Smooth muscle cell (in vitro differentiated cells): Measurements from ENCODE around the gene DECR2. TPM values are rescaled to one million over a fixed set of nuclear protein-coding genes. Genes with fewer than 3 reads are reported as not detected.

ENCODE experiments used
- DNase-seq: peaks from one replicate; lab custom pipeline; 2025; ENCODE audit not compliant: unreplicated experiment; lab: John Stamatoyannopoulos, UW
- H2AFZ ChIP-seq: fragments of 200-600 bp; sonication (generic); 2 replicates; pipeline ENCODE4 v1.6.0; 2016; ENCODE audit warnings: antibody characterized with exemption, low read depth, mild to moderate bottlenecking
- H3F3A ChIP-seq: fragments of 200-600 bp; sonication (generic); 2 replicates; pipeline ENCODE4 v1.6.0; 2017; ENCODE audit warnings: antibody characterized with exemption, low read depth
- H3K27ac ChIP-seq: fragments of 200-600 bp; sonication (generic); 2 replicates; pipeline ENCODE4 v1.5.1; 2016; ENCODE audit warnings: low read depth, mild to moderate bottlenecking
- H3K27me3 ChIP-seq: fragments of 200-600 bp; sonication (generic); 2 replicates; pipeline ENCODE4 v1.6.1; 2016; ENCODE audit warnings: low read depth, mild to moderate bottlenecking
- H3K36me3 ChIP-seq: fragments of 200-600 bp; sonication (generic); 2 replicates; pipeline ENCODE4 v1.5.1; 2016; ENCODE audit warnings: low read depth
- H3K4me1 ChIP-seq: fragments of 200-600 bp; sonication (generic); 2 replicates; pipeline ENCODE4 v1.5.1; 2016; ENCODE audit warnings: low read depth
- H3K4me2 ChIP-seq: fragments of 200-600 bp; sonication (generic); 2 replicates; pipeline ENCODE4 v1.6.0; 2016; ENCODE audit warnings: mild to moderate bottlenecking
- H3K4me3 ChIP-seq: fragments of 200-600 bp; sonication (generic); 2 replicates; pipeline ENCODE4 v1.5.1; 2016; ENCODE audit warnings: mild to moderate bottlenecking
- H3K79me2 ChIP-seq: fragments of 200-600 bp; sonication (generic); 2 replicates; pipeline ENCODE4 v1.6.0; 2016; ENCODE audit warnings: low read depth, mild to moderate bottlenecking
- H3K9ac ChIP-seq: fragments of 200-600 bp; sonication (generic); 2 replicates; pipeline ENCODE4 v1.6.0; 2016; ENCODE audit warnings: low read depth
- H3K9me3 ChIP-seq: fragments of 200-600 bp; sonication (generic); replicated peaks from 2 replicates; pipeline ENCODE4 v1.5.1; 2016; ENCODE audit warnings: low read depth
- H4K20me1 ChIP-seq: fragments of 200-600 bp; sonication (generic); 2 replicates; pipeline ENCODE4 v1.6.0; 2016; ENCODE audit warnings: low read depth
- CTCF ChIP-seq: fragments of 200-600 bp; sonication (generic); IDR thresholded peaks from 2 replicates; pipeline ENCODE4 v1.5.1; 2017; ENCODE audit warnings: borderline replicate concordance, mild to moderate bottlenecking, antibody characterized with exemption; ENCODE audit not compliant: insufficient read depth, poor library complexity, severe bottlenecking
- WGBS: methylation state at CpG from one replicate; pipeline ENCODE4 v1.1.7; 2016; ENCODE audit warnings: low lambda C conversion rate; 5-methylcytosine and 5-hydroxymethylcytosine counted together
- polyA plus RNA-seq: library from polyadenylated mRNA; unstranded; fragments of >200 nt; fragmentation: Nextera tagmentation; extraction: Ambion mirVana; gene quantifications from 2 replicates; pipeline ENCODE4 v1.2.1, GENCODE V29; 2016
- total RNA-seq: library from RNA; depleted of rRNA; stranded (reverse); fragments of >200 nt; gene quantifications from 2 replicates; pipeline ENCODE4 v1.2.3, GENCODE V29; 2014

Gene DECR2
- total and polyA plus RNA-seq, 2 experiments from 2014 or later = 15.4 to 18.2 TPM

- Histone ChIP-seq H3K4me2 (no peak overlapping the region), H3F3A (peaks cover 9% of the 10 kb centered on the region), H3K36me3 (no peaks in the 10 kb centered on the region), H3K4me3 (no peak overlapping the region), H3K9me3 (no peaks in the 10 kb centered on the region), H3K9ac (no peak overlapping the region), H3K4me1 (no peaks in the 10 kb centered on the region), H3K27me3 (no peaks in the 10 kb centered on the region), H4K20me1 (no peaks in the 10 kb centered on the region), H3K79me2 (no peaks in the 10 kb centered on the region), H3K27ac (no peak overlapping the region), H2AFZ (no peak overlapping the region)
- no peak for DNase-seq
- no peak for TF ChIP-seq CTCF
- 93% methylated on average over 12 of the region's 12 CpGs for WGBS
Measured at GRCh38 chr16:404971-405486, 3.3 kb downstream of the DECR2 start.

- WGBS = 95% methylated on average over 27 of the region's 27 CpGs
Measured at GRCh38 chr16:405548-406506, 4.1 kb downstream of the DECR2 start.

GRCh38 chr16:407253-407652, 5.6 kb downstream of the DECR2 start:
- WGBS = 96% methylated on average over 16 of the region's 16 CpGs
- no peak overlapping the region for H3K27ac ChIP-seq
- no peak for TF ChIP-seq CTCF

More at GRCh38 chr16:405548-406506, 4.1 kb downstream of the DECR2 start:
- peaks cover 1% of the 10 kb centered on the region for H3F3A ChIP-seq
- TF ChIP-seq CTCF = no peak
- H3K4me1 ChIP-seq = no peaks in the 10 kb centered on the region
- H3K9me3 ChIP-seq = no peaks in the 10 kb centered on the region
- no peak for DNase-seq
- H2AFZ ChIP-seq = no peak overlapping the region
- H3K4me2 ChIP-seq = no peak overlapping the region
- H3K79me2 ChIP-seq = no peaks in the 10 kb centered on the region
- H4K20me1 ChIP-seq = no peaks in the 10 kb centered on the region
- no peak overlapping the region for H3K27ac ChIP-seq
- H3K27me3 ChIP-seq = no peaks in the 10 kb centered on the region
- no peak overlapping the region for H3K9ac ChIP-seq
- no peaks in the 10 kb centered on the region for H3K36me3 ChIP-seq
- H3K4me3 ChIP-seq = no peak overlapping the region

More at GRCh38 chr16:407253-407652, 5.6 kb downstream of the DECR2 start:
- no peak overlapping the region for H3K9ac ChIP-seq
- no peak for DNase-seq
- no peaks in the 10 kb centered on the region for H4K20me1 ChIP-seq
- H3K4me2 ChIP-seq = no peak overlapping the region
- no peaks in the 10 kb centered on the region for H3K27me3 ChIP-seq
- no peak overlapping the region for H3K4me3 ChIP-seq
- no peaks in the 10 kb centered on the region for H3K36me3 ChIP-seq
- H3F3A ChIP-seq = no peaks in the 10 kb centered on the region
- no peaks in the 10 kb centered on the region for H3K4me1 ChIP-seq
- no peaks in the 10 kb centered on the region for H3K79me2 ChIP-seq
- H3K9me3 ChIP-seq = no peaks in the 10 kb centered on the region
- no peak overlapping the region for H2AFZ ChIP-seq
